ENCODE results near the gene KLHL18. TPM values are rescaled to one million over a fixed set of nuclear protein-coding genes. Genes with fewer than 3 reads are reported as not detected.

The KLHL18 gene
- total RNA-seq, 1 experiment from 2014 or later, result 14.1 TPM

DNA sequence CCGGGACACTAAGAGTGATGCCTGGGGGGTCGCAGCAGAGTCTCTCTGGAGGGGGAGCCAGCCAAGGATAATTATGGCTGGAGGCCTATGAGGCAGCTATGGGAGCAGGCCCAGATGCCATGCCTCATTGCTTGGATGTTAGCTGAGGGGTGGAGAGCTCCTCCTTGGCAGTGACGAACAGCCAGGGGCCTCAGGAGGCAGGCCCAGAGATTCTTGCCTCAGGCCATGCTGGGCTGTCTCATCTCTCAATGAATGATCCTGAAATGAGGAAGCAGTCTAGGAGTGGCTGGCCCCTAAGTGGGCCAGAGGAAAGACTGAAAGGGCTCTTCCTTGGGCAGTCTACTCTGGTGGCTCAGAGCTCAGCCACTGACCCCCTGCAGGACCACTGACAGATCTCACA, 21.4 kb upstream of the KLHL18 start:
- Histone ChIP-seq H3K27me3 (ENCODE audit: control insufficient read depth, insufficient read depth, low read length) (no peaks in the 10 kb centered on the region), H3K36me3 (replicated peaks; ENCODE audit: control insufficient read depth, insufficient read depth, low read length) (no peaks in the 10 kb centered on the region), H3K4me3 (ENCODE audit: insufficient read depth, low read depth, low read length) (no peak overlapping the region)
- DNase-seq, result no peak

DNA sequence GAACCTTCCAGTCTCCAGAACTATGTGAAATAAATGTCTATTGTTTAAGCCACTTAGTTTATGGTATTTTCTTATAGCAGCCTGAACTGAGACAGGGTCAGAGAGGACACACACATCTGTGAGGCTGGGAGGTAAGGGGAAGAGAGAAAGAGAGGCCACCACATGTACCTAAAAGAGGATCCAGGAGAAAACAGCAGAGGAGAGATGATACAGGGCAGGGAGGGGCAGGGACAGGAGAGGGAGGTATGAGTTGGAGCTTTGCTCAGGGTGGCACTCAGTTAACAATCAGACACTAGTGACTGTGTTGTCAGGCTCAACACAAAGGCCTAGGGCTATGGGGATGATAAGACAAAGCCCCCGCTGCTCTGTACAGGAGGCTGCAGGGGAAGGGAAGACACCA, 17.7 kb upstream of the KLHL18 start:
- no peak for DNase-seq
- no peaks in the 10 kb centered on the region for H3K27me3 ChIP-seq (ENCODE audit: control insufficient read depth, insufficient read depth, low read length)
- H3K4me3 ChIP-seq (ENCODE audit: insufficient read depth, low read depth, low read length), result no peak overlapping the region
- H3K36me3 ChIP-seq (replicated peaks; ENCODE audit: control insufficient read depth, insufficient read depth, low read length), result no peaks in the 10 kb centered on the region

DNA sequence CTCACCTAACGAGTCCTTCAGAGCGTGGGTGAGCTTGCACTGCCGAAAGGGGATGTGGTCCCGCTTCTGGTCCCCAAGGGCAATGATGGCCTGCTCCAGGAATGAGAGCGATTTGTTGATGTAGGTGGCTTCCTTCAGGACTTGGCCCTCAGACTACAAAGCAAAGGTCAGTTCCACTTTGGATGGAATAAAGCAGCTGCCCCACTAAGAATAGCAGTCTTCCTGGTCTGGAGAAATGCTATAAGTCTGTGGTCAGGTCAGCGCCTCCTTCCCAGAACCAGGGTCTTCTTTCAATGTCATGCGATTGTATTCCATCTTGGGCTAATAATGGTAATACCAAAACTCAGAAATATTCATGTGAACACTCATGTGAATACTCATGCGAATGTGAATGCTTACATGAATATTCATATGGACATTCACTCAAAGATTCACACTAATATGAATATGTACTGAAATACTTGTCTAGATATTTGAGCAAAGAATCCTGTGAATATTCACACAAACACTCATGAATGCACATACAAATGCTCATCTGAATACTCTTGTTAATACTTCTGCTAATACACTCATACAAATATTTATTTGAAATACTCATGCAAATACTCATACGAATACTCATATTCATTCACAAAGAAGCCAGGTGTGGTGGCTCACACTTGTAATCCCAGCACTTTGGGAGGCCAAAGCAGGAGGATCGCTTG, 16.9 kb upstream of the KLHL18 start:
- no peak for DNase-seq
- H3K27me3 ChIP-seq (ENCODE audit: control insufficient read depth, insufficient read depth, low read length), result no peaks in the 10 kb centered on the region
- H3K36me3 ChIP-seq (replicated peaks; ENCODE audit: control insufficient read depth, insufficient read depth, low read length), result no peaks in the 10 kb centered on the region
- no peak overlapping the region for H3K4me3 ChIP-seq (ENCODE audit: insufficient read depth, low read depth, low read length)

DNA sequence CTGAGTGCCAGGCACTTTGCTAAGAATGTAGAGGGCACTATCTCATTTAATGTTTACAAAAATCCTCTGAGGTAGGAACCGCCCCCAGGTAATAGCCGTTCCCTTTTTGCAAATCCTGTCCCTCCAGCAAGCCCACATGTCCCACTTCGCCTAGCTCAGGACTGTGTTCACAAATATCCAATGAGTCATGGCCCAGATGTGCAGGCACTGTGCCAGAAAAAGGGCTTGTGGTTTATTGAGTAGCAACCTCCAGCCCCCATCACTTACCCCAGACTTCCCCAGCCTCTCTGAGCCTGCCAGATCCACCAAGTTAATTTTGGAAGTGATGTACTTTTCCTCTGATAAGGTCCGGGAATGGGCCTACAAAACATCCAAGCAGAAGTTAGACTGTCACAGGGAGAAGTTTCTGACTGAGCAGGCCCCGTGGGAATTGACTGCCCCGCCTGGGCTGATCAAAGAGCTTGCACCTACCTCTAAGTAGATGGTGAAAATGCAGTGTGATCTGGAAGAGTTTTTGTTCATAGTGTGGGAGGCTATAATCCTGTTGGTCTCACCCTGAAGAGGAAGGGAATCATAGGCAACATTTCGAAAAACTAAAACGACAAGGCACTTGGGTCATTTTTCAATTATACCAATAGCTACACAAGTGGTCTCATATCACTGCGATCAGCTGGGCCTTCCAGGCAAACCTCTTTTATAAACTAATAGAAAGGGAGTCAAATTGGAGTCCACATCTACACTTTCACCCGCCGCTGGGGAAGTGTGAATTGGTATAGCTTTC, 15.8 kb upstream of the KLHL18 start:
- DNase-seq, result no peak
- Histone ChIP-seq H3K36me3 (replicated peaks; ENCODE audit: control insufficient read depth, insufficient read depth, low read length) (no peaks in the 10 kb centered on the region), H3K4me3 (ENCODE audit: insufficient read depth, low read depth, low read length) (no peak overlapping the region), H3K27me3 (ENCODE audit: control insufficient read depth, insufficient read depth, low read length) (no peaks in the 10 kb centered on the region)

DNA sequence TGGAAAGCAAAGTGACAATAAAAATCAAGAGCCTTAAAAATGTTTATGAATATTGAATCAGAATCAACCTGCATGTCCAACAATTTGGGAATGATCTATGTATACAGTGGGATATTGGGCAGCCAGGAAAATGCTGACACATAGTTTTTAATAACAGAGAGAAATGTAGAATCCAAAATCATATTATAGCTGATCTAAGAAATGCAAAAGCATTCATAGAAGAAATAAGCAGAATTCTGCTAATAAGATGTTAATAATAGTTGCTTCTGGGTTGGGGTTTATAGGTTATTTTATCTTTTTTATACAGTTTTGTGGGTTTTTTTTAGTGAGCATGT, 15.3 kb upstream of the KLHL18 start:
- no peak for DNase-seq
- Histone ChIP-seq H3K4me3 (ENCODE audit: insufficient read depth, low read depth, low read length) (no peak overlapping the region), H3K27me3 (ENCODE audit: control insufficient read depth, insufficient read depth, low read length) (no peaks in the 10 kb centered on the region), H3K36me3 (replicated peaks; ENCODE audit: control insufficient read depth, insufficient read depth, low read length) (no peaks in the 10 kb centered on the region)

DNA sequence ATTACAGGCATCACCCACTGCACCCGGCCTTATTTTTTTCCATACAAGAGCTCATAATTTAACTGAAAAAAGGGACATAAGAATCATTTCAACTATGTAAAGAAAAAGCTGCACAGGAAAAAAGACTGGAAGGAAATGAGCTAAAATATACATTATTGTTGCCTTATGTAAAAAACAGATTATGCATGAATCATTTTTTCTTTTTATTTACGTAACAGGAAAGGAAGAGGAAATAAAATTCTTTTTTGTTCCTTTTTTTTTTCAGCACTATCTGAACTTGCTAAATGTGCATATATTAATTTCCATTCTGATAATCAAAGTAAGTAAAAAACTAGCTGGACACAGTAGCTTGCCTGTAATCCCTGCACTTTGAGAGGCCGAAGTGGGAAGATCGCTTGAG, 12.2 kb upstream of the KLHL18 start:
- DNase-seq, result no peak

DNA sequence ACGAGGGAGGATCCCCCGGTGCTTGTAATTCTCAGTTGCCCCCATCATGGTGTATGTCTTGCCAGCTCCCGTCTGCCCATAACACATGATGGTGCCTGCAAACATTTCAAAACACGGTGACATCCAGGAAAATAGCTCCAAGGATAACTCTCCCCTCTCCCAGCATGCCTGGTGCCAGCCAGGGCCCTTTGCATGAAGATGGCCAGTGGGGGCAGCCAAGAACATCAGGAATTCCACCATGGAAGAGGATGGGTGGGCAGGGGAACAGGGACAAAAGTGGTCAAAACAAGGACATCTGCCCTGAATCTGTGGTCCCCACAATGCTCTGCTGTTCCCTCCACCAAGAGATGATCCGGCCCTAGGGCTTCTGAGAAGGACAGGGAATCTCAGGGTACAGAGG, 9.2 kb upstream of the KLHL18 start:
- H3K27me3 ChIP-seq (ENCODE audit: control insufficient read depth, insufficient read depth, low read length), result no peaks in the 10 kb centered on the region
- no peaks in the 10 kb centered on the region for H3K36me3 ChIP-seq (replicated peaks; ENCODE audit: control insufficient read depth, insufficient read depth, low read length)
- no peak overlapping the region for H3K4me3 ChIP-seq (ENCODE audit: insufficient read depth, low read depth, low read length)
- DNase-seq, result peak; percentile 40

More for the DNA sequence above, 12.2 kb upstream of the KLHL18 start:
- H3K36me3 ChIP-seq (replicated peaks; ENCODE audit: control insufficient read depth, insufficient read depth, low read length), result no peaks in the 10 kb centered on the region
- no peak overlapping the region for H3K4me3 ChIP-seq (ENCODE audit: insufficient read depth, low read depth, low read length)
- no peaks in the 10 kb centered on the region for H3K27me3 ChIP-seq (ENCODE audit: control insufficient read depth, insufficient read depth, low read length)

DNA sequence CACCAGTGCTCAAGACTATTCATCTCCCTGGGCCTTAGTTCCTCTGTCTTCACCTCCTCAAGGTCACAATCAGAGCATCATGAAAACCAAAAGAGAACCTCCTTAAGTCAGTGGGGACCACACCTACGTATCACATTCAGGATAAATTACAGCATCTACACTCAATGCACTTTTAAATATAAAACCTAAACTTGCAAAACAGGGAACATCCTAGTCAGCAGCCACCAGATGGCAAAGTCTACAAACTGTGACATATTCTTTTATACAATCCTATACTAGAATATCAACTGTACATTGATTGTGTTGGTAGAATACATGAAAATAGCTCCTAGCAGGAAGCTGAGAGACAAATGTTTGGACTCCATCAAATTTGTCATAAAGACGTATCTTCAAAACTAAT, 8.1 kb upstream of the KLHL18 start:
- Histone ChIP-seq H3K27me3 (ENCODE audit: control insufficient read depth, insufficient read depth, low read length) (no peaks in the 10 kb centered on the region), H3K36me3 (replicated peaks; ENCODE audit: control insufficient read depth, insufficient read depth, low read length) (no peaks in the 10 kb centered on the region), H3K4me3 (ENCODE audit: insufficient read depth, low read depth, low read length) (no peak overlapping the region)
- no peak for DNase-seq

DNA sequence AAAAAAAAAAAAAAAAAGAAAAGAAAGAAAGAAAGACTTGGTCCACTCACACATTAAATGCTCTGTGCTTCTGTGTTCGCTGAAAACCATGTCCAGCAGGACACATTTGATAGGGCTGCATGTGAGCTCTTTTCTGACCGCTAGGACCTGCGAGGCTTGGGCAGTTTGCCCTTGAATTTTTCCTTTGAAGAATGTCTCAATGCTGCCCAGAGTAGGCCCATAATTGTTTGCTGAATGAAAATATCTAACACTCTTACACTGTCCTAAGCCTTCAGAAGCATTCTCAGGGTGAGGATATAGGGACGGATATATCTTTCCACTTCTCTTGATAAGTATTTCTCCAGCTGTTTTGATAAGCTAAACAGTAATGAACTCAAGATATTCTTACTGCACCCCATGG, 6.2 kb upstream of the KLHL18 start:
- DNase-seq, result no peak

DNA sequence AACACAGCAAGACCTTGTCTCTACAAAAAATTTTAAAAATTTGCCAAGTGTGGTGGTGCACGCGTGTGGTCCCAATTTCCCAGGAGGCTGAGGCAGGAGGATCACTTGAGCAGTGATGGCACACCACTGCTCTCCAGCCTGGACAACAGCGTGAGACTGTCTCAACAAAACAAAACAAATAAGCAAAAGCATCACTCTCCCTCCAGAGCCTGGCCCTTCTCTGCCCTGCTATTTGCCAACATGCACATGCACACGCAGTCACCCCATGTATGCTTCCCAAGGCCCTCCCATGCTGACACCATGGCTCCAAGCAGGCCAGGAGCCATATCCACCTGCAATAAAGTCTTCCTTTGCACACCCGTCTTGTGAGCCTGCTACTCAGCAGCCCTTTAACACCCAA, 2.2 kb upstream of the KLHL18 start:
- H3K36me3 ChIP-seq (replicated peaks; ENCODE audit: control insufficient read depth, insufficient read depth, low read length), result no peaks in the 10 kb centered on the region
- no peak for DNase-seq

More for the DNA sequence above, 6.2 kb upstream of the KLHL18 start:
- no peak overlapping the region for H3K4me3 ChIP-seq (ENCODE audit: insufficient read depth, low read depth, low read length)
- H3K27me3 ChIP-seq (ENCODE audit: control insufficient read depth, insufficient read depth, low read length), result no peaks in the 10 kb centered on the region
- H3K36me3 ChIP-seq (replicated peaks; ENCODE audit: control insufficient read depth, insufficient read depth, low read length), result no peaks in the 10 kb centered on the region

DNA sequence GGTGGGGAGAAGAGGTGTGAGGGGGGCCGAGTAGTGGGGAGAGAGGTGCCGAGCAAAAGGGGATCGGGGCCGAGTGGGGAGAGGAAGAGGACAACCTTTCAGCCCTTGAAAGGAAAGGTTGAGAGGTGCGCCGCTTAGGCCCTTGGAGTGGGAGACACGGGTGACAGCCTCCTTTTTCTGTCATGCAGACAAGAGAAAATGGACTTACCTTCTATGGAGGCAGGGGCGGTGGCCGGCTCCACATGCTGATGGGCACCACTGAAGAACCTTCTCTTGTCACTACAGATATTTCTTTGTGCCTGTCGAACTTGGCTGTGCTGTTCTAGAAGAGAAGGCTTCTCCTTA, 421 bp downstream of the KLHL18 start:
- Histone ChIP-seq H3K27me3 (ENCODE audit: control insufficient read depth, insufficient read depth, low read length) (no peaks in the 10 kb centered on the region), H3K36me3 (replicated peaks; ENCODE audit: control insufficient read depth, insufficient read depth, low read length) (no peaks in the 10 kb centered on the region; the same call in 1 of the 2 replicates), H3K4me3 (ENCODE audit: insufficient read depth, low read depth, low read length) (peak overlapping the region; percentile 84)
- no peak for DNase-seq

More for the DNA sequence above, 2.2 kb upstream of the KLHL18 start:
- Histone ChIP-seq H3K4me3 (ENCODE audit: insufficient read depth, low read depth, low read length) (no peak overlapping the region), H3K27me3 (ENCODE audit: control insufficient read depth, insufficient read depth, low read length) (no peaks in the 10 kb centered on the region)

DNA sequence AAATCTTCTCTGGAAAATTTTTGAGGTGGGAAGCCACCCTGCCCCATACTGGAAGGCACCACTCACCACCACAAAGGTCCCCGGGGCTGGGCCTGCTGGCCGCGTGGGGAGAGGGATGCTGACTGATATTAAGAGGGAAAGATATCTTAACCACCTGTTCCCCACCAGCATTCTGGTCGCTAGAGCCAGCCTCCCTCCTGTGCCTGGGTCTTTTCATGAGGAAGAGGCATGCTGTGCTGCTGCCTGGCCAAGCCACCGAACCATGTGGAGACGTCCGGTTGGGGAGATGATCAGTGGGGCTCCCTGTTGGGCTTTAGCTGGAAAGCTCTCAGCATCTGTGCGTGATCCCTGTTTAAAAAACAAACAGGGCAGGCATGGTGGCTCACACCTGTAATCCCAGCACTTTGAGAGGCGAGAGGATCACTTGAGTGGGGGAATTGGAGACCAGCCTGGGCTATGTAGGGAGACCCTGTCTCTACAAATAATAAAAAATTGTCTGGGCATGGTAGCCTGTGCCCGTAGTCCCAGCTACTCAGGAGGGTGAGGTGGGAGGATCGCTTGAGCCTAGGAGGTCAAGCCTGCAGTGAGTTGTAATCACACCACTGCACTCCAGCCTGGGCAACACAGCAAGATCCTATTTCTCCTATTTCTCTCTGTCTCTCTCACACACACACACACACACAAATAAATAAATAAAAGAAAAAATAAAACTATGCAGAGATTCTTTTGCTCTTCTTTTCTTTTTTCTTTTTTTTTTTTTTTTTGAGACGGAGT, 1.0 kb downstream of the KLHL18 start:
- H3K4me3 ChIP-seq (ENCODE audit: insufficient read depth, low read depth, low read length), result peak overlapping the region; percentile 84
- H3K27me3 ChIP-seq (ENCODE audit: control insufficient read depth, insufficient read depth, low read length), result no peaks in the 10 kb centered on the region
- peaks cover 1% of the 10 kb centered on the region for H3K36me3 ChIP-seq (replicated peaks; ENCODE audit: control insufficient read depth, insufficient read depth, low read length)
- DNase-seq, result peak; percentile 70

DNA sequence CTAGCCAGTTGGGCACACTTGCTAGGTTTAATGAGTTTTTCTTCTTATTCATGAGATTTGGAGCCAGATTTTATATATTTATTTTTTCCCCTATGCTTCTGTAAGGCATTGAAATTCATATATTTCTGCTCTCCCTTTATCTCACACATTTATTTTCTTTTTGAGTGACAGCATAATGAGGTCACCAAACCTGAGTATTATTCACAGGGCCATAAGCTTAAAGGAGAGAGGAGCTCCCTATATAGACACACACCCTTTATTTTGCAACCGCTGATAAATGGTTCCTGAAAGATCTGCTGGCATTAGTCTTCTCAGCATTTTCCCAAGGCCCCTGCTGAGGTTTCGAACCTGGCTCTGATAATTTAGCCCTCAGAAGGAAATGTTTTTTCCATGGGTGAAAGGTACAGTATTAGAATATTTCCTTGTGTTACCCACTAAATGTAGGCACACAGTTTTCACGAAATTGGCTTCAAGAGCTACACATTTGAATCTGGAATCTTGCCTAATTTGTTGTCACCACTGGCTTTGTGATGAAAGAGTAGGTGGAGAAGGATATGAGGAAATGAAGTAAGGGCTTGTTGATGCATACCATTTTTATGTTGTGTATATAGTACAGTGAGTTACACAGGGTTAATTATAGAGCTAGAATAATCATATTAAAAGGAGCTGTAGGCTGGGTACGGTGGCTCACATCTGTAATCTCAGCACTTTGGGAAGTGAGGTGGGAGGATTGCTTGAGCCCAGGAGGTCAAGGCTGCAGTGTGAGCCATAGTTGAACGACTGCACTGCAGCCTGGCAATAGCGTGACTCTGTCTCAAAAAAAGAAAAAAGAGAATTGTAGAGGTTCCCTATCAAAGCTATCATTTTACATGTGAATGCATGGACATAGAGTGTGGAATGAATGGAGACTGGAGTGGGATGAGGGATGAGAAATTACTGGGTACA, 6.5 kb downstream of the KLHL18 start:
- no peak for DNase-seq
- Histone ChIP-seq H3K4me3 (ENCODE audit: insufficient read depth, low read depth, low read length) (no peak overlapping the region), H3K36me3 (replicated peaks; ENCODE audit: control insufficient read depth, insufficient read depth, low read length) (peaks cover 1% of the 10 kb centered on the region), H3K27me3 (ENCODE audit: control insufficient read depth, insufficient read depth, low read length) (no peaks in the 10 kb centered on the region)

DNA sequence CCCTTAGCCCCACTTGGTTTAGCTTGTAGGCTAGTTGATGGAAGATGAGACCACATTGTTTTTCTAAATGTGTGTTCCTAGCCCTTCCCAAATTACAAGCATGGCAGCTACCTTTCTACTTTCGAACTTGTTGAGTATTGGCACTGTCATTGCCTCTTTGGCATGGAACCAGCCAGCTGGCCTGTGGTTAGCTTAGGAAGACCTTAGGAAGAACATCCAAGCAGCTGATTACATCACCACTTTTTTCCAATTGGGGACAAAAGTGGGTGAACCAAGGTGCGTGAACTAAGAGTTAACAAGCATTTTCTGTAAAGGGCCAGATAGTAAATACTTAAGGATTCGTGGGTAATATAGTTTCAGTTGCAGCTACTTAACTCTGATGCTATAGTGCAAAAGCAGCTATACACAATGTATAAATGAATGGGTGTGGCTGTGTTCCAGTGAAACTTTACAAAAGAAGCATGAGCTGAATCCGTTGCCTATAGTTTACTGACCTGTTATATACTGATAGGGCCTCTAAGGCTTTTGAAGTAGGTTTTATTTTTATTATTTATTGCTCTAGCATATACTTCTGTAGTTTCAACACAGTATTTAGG, 8.5 kb downstream of the KLHL18 start:
- peaks cover 1% of the 10 kb centered on the region for H3K36me3 ChIP-seq (replicated peaks; ENCODE audit: control insufficient read depth, insufficient read depth, low read length)
- no peaks in the 10 kb centered on the region for H3K27me3 ChIP-seq (ENCODE audit: control insufficient read depth, insufficient read depth, low read length)
- no peak overlapping the region for H3K4me3 ChIP-seq (ENCODE audit: insufficient read depth, low read depth, low read length)
- DNase-seq, result no peak

Measured in H7 (cell line).